GM18499 (cell line): ENCODE data around the gene TMEM250.

Source experiments
- ATAC-seq: cut with Tn5 transposase; IDR thresholded peaks from one replicate; pipeline ENCODE4 v1.9.1; 2021; ENCODE audit warnings: moderate number of reproducible peaks; ENCODE audit not compliant: insufficient read depth, unreplicated experiment

The TMEM250 gene

DNA sequence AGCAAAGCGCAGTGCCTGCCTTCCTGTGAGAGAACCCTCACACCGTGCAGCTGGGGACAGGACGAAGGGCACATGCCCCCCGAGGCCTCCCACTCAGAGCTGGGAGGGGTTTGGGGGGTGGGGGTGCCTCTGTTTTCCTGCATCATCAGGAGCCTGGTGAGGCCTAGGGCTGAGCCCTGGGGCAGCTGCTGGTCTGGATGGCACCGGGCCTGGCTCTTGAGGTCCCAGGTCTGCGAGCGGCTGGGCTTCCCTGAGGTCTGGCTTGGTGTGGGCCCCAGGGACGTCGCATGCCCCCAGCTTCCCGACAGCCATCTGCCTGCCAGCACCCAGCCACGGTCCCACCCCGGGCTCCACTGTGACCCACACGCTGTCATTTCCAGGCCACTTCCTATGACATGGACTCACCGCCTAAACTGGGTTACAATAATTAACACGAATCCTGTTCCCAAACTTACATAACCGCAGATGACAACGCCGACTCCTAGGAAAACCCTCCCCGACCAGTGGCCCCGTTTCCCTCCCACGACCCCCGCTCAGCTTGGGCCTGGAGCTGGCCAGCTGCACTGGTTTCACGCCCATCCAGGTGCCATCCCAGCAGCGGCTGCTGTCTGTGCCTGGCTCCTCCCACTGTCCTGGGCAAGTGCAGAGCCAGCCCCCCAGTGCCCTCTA lies 32.3 kb downstream of the TMEM250 start:
- no peak for ATAC-seq

DNA sequence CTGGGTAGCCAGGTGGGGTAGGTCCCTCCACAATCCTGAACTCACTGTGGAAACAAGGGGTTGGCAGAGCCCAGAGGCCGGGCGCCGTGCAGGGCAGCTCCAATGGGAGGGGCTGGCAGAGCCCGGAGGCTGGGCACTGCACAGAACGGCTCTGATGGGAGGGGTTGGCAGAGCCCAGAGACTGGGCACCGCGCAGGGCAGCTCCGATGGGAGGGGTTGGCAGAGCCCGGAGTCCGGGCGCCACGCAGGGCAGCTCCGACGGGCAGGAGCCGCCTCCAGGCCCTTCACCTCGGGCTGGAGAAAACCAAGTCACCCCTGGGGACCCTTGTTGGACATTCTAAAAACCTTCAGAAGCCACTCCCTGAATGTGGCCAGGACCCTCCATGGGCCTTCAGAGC lies 32.9 kb downstream of the TMEM250 start:
- ATAC-seq = no peak

DNA sequence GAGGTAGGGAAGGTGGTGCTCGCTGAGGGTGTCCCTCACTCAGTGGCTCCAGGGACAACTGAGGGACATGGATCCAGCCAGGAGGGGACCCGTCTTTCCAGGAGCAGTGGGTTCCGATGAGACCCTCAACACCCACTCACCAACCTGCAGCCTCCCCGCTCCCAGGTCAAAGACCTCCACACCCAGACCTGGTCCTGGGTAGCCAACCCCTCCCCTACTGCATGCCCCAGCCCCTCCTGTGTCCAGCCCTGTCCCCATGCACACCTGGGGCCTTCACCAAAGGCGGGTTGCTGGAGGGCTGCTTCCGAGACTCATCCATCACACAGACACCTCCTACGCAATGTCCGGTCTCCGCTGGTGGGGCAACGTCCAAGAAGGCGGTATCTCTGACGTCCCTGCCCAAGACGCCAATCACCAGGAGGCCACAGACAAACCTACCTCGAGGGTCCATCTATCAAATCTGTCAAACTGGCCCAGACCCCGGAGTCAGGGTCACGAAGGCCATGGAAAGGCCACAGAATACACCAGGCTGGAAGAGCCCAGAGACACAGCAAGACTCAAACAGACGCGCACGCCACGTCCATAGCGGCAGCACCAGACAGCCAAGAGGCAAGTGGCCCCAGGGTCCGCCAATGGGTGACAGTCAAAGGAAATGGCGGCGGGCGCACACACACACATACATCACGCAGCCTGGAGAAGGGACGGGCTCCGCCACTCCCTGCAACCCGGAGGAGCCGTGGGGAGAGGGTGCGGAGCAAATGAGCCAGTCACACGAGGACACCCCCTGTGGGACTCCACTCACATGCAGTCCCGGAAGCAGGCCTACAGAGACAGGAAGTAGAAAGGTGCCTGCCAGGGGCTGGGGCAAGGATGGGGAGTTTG lies 34.4 kb downstream of the TMEM250 start:
- ATAC-seq = no peak

DNA sequence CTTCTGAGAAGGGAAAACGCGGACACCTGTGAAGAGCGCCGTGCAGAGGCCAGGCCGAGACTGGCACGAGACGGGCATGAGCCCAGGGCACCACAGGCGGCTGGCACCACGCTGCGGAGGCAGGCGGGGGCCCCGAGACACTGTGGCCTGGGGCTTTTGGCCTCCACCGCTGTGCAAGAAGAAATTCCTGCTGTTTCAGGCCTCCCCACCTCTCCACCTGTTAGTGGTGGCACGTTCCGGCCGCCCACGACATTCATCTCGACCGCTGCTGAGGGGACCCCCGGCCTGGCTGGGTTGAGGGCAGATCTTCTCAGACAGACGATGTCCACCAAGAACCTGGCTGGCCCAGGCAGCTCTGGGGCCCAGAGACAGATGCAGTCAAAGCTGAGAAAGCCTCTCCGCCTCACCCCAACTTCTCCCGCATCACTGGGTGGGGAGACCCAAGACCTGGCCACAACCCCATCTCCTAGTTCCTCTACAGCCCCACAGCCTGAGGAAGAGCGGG lies 35.1 kb downstream of the TMEM250 start:
- no peak for ATAC-seq

DNA sequence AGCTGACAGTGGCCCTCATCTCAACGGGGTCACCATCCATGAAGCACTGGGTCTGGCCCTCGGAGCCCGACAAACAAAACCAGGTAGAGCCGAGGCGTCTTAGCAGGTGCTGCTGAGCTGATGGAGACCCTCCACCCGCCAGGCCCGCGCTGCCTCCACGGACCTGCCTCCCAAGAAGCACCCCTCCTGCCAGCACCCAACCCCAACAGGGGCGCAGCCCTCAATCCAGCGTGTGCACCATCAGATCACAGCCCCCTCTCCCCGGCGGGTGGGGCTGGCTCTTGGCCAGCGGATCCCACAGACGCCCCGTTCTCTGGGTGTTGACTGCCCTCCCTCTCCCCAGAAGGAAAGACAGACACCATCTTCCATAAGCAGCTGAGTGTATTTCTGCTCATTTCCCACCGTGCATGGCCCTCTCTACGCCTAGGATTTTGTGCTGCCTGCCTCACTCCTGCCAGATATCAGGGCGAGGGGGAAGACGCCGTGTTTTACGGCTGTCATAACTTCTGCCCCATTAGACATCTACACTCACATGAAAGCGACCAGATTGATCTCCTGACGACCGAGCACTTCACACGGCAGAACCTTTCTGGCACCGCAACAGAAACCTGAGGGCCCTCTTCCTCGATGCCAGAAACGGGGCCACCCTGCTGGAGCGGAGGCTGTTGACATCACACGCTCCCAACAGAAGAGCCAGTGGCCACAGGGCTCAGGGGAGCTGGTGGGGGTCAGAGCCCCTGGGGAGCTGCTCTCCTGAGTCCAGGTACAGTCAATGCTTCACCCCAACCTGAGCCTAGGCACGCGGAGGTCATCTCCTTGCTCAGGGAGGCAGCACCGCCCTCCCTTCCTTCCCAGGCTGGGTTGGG lies 35.9 kb downstream of the TMEM250 start:
- ATAC-seq = no peak

DNA sequence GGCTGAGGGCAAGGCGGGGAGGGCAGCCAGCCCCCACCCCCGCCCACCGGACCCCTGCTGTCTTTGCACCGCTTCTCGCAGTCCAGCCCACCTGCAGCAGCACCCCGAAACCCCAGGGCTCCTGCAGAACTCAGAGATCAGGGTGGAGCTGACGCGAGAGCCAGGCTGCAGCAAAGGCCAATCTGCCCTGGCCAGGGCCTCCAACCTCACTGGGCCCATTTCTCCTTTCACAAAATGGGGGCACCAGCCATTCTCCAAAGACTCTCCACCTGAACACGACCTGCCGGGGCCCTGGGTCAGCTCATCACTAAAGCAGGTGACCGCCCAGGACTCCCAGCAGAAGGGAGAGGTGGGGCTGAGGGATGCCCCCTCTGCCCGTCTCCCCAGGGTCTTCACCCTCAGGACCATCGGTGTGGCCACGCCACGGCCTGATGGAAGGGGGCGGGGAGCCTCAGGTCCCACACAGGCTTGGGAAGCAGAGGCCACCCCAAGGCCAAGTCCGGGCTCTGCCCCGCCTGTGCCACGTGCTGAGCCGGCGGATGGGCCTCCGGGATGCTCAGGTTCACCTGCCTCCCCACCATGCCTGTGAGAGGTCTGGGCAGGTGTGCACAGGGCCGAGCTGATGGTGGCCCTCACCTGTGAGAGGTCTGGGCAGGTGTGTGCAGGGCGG lies 36.7 kb downstream of the TMEM250 start:
- ATAC-seq = no peak

DNA sequence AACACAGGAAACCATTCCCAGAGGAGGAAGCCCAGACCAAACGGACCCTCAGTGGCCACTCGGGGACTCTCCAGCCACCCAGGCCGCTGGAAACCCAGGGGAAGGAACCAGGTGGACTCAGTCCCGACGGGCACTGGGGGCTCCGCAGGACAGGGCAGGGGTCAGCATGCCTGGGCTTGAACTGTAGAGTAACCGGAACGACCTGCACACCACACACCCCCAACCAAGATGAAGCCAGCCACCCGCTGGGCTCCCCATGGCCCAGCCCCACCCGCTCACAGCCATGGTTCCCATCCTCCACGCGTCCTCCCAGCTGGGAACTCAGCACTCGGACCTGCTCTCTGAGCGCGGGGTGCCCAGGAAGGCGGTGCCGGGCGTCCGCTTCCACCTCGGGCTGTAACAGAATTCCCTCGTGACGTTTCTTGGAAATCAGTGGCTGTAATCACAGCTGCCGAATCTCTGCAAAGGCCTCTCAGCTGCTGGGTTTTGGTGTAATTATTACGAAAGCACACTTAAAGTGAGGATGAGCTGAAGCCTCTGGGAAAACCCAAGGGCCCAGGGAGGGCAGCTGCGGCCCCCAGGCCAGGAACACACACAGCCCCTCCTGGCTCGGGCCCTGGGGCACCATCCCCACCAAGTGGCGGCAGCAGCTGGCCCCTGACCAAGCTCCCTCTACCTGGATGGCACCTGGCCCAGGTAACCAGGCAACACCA lies 37.4 kb downstream of the TMEM250 start:
- ATAC-seq = no peak

DNA sequence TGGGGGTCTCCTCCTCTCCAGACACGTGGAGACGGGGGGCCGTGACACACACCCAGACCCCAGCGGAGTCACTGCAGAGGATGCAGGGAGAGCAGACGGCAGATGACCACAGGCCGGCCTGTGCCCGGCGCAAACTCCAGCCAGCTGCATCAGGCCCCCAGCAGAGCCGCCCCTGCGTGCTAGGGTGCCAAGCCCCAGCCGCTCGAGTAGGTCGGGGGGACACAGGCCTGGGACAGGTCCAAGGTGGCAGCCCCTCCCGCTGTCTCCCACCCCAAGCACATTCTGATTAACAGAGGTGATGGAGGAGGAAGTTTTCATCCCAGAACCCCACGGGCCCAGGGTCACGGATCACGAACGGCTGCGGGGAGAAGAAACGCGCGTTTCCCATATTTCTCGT lies 38.0 kb downstream of the TMEM250 start:
- ATAC-seq = no peak

DNA sequence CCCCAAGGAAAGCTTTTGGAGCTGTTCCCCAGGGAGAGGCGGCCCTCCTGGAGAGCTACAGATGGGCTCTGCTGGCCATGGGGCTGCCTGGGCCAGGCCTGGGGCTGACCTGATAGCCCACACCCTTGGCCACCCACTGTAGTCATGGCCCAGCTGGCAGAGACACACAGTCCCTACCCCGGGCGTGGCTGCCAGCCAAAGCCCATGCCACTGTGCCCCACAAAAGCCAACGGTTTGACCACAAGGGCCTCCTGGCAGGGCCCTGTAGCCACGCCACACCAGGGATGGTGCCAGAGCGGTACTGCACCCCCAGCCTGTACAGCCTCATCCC lies 38.8 kb downstream of the TMEM250 start:
- ATAC-seq = no peak

DNA sequence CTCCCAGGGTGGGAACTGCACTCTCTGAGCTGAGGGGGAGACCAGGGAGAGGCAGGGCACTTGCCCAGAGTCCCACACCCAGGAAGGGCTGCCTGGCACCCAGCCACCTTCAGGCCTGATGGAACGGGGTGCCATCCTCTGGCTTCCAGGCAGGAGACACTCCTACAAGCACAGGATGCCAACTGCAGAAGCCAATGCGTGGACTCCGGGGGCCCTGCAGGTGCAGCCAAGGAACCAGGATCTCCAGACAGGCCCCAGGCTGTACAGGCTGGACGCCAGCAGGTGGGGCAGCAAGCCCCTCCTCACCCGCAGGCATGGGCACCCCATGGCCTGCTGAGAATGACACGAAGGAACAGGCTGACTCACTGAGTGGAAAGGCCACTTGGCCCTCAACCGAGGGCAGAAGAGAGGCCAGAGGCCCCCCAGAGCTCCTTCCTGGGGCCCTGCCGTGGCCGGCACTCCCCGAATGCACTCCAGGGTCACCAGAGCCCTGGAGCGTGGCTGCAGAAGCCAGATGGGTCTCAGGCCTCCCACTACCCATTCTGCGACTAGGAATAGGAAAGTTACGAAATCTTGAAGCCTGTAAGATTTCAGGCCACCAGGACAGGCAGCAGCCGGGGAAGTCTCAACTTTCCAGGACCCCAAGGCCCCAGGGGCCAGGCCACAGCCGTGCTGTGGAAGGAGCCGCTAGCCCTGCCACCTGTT lies 39.3 kb downstream of the TMEM250 start:
- ATAC-seq = no peak

DNA sequence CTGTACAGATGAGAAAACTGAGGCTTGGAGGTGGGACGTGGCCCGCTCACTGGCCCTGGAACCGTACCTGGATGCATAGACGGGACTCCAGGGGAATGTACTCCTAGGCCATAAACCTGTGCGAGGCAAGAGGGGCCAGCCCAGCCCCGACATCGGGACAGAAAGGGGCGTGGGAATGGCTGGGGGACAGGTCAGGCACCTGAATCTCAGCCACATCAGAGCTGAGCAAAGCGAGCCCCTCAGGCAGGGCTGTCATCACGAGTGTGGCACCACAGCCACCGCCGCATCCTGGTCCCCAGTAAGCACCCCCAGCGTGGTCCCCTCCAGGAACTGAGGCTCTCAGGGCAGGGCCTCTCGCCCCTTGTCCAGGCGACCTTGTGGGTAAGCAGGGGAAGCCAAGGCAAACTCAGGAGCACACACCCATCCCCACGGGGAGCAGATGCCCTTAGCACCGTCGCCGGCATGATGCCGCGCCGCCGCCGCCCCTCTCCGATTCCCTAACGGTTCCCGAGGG lies 40.1 kb downstream of the TMEM250 start:
- no peak for ATAC-seq

DNA sequence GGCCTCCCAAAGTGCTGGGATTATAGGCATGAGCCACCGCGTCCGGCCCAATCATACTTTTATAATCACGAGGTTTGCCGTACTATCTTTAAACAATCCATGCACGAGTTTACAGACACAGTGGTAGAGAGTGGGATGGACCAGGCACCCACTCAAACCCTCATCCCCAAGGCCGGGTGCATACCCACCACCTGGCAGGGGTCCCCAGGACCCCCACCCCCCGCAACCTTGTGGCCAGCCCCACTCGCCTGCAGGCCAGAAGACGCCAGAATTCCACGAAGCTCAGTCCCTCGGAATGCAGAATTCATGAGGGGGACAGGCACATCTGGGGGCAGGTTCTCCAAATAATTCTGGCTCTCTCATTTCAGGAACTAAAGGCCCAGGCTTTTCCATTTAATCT lies 40.7 kb downstream of the TMEM250 start:
- no peak for ATAC-seq

DNA sequence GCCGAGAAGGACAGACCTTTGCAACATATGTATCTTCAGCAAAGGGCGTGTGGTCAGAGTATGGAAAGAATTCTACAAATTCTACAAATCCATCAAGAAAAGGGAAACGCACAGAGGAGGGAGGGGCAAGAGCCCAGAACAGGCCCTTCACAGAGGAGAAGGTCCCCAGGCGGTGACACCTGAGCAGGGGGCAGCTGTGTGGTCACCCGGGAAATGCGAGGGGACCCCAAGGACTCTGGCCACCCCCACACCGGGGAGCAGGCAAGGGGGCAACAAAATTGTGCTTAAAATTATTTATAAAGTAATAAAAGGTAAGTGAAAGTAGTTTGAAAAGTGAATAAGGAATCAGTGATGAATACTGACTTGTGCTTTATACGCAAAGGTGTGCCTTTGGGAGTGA lies 41.2 kb downstream of the TMEM250 start:
- ATAC-seq = no peak

DNA sequence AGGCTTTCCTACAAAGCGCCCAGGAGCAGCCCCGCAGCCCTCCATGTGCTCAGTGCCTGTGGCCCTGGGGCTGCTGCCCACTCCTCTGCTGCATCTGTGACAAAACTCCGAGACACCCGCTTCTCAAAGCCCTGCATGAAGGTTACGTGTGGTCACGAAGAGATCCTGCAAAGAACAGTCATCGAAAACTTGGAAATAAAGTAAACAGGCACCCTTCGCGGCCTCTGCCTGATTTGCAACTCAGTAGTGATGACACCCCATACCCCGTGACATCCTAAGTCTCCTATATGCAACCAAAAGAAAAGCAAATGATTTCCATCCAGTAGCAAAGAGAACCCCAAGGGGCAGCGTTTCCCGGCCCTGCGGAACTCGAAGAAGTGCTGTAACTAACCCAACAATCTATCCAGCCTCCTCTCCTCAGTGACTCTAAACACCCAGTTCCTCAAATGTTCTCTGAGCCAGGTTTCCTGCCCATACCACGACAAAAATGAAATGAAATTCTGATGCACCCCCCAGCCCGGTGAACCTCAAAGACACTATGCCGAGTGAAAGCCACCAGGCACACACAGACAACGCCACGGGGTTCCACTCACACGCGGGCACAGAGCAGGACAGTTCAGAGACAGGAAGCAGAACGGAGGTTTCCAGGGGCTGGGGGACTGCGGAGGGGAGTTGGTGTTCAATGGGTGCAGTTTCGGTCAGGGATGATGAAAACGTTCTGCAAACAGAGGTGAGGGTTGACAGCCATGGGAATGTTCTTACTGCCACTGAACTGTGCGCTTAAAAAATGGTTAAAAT lies 42.6 kb downstream of the TMEM250 start:
- ATAC-seq = no peak

DNA sequence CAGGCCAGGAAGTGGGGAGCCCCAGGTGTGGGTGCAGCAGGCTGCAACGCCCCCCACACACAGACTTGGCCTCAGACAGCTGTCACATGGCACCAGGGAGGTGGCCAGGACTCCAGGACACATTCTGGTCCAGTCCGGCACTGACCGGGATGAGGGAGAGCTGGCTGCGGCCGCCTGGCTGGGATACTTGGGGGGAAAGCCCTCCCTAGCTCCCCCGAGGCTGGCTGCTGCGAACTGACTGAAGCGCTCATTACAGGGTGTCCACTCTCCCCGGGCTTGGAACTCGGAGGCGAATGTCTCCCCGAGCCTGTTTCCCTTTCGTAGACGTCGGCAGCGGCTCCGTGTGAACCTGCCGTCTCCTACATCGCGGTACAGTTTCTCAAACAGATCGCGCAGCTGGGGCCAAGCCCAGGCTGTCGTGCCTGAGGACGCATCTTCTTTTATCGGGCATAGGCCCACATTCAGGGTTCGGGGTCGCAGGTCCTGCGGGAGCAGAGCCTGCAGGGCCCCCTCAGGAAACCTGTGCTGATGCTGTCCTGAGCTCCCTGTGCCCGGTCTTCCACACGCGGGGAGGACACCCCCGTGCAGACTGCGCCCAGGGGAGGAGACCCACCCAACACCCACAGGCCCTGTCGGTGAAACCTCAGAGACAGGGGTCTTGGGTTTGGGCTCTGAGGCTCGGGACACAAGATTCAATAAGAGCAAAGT lies 43.4 kb downstream of the TMEM250 start:
- ATAC-seq = no peak

DNA sequence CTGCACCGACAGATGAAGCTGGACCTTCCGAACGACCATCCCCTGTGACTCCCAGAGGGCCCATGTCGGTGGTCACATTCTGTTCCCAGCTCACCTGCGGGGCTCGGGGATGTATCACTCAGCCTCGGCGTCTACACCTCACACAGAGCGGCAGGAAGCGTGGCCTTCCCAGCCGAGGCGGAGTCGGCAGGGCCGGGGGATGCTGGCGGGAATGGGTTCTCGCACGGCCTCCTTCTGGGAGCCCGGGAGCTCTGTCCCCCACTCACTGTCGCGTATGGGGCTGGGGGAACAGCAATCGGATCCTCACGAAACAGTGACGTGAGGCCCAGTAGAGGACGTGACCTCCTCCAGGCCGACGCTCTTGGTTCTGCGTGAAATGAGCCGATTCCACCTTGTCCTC lies 44.0 kb downstream of the TMEM250 start:
- ATAC-seq = no peak
